Subcutaneous adipose tissue (tissue), 4 donors: ENCODE results near the gene PTGFR. TPM values are rescaled to one million over a fixed set of nuclear protein-coding genes. Genes with fewer than 3 reads are reported as not detected.

Experiments
- CTCF ChIP-seq: fragments of 450-650 bp; IDR thresholded peaks from one replicate; pipeline ENCODE4 v1.5.1; 2016; ENCODE audit warnings: low read depth, mild to moderate bottlenecking, control low read depth, antibody characterized with exemption, moderate library complexity
- total RNA-seq, 4 donors: library from RNA; depleted of rRNA; stranded (reverse); fragments of >200 nt; gene quantifications; one replicate each; pipeline ENCODE4 v1.1.0, GENCODE V29; 2016

The PTGFR gene
- total RNA-seq, result 10 to 100 TPM in 2 of 4 donors, 1 to 10 TPM in 2; 7.5 to 21.9 (median 15.1) TPM

GRCh38 chr1:78490861-78491450 is at the start of gene PTGFR:
Gene PTGFR (plus strand): TSS chr1:78490974. CDS start chr1:78492744, 1,770 bp downstream.
- TF ChIP-seq CTCF, result no peak

GRCh38 chr1:78441921-78442320 is 48.9 kb upstream of the PTGFR start:
- no peak for TF ChIP-seq CTCF

- no peak for TF ChIP-seq CTCF
These were observed 43.7 kb upstream of the PTGFR start for GRCh38 chr1:78447086-78447485.

- no peak for TF ChIP-seq CTCF
These were observed 26.3 kb upstream of the PTGFR start for GRCh38 chr1:78464449-78464891.

GRCh38 chr1:78465143-78465542 is 25.6 kb upstream of the PTGFR start:
- TF ChIP-seq CTCF, result no peak

GRCh38 chr1:78468521-78468920 is 22.3 kb upstream of the PTGFR start:
- no peak for TF ChIP-seq CTCF

GRCh38 chr1:78469576-78469975 is 21.2 kb upstream of the PTGFR start:
- no peak for TF ChIP-seq CTCF
